ENCODE results near the gene C2CD2. TPM values are rescaled to one million over a fixed set of nuclear protein-coding genes. Genes with fewer than 3 reads are reported as not detected.
A peak's percentile ranks its signal among the peaks of the same experiment; 100 is the strongest.

The C2CD2 gene
- total RNA-seq, 3 donors from 2014 or later: 37.0 to 73.8 (median 41.6) TPM

DNA sequence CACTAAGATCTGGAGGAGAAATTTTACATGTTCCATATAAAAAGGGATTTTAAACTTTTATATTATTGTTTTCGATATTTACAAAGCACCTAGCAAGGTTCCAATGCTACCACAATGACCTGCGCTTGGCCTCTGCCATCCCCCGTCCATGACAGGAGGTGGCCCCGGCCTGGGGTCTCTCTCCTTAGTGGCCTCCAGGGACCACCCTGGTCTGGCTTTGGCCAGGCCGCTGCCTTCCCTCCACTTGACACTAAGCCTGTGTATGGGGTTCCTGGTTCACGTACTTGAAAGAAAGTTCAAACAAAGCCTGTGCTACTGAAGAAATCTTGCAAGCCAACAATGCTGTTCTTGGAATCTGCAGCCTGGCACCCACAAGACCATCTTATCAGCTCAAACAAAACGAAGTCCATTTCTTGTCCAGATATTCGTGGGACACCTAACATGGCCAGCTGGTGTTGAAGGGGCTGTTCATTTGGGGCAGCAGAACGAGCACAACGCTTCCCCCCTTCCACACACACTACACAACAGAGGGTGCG, 87.5 kb downstream of the C2CD2 start:
- H3K27me3 ChIP-seq: no peaks in the 10 kb centered on the region
- DNase-seq (ENCODE audit: low spot score in 2 of 2): no peak
- no peaks in the 10 kb centered on the region for H3K4me1 ChIP-seq
- H3K36me3 ChIP-seq: no peaks in the 10 kb centered on the region
- H3K4me3 ChIP-seq: no peak overlapping the region
- TF ChIP-seq CTCF (IDR thresholded peaks at IDR 0.05) (no peak), POLR2A (IDR thresholded peaks at IDR 0.05) (no peak), POLR2AphosphoS5 (IDR thresholded peaks at IDR 0.05) (no peak)
- intact Hi-C loops (cut with DNase I; ENCODE audit: low total_unique reads): no loop called here
- H3K27ac ChIP-seq: no peak overlapping the region
- no peaks in the 10 kb centered on the region for H3K9me3 ChIP-seq

- no peak for TF ChIP-seq CTCF (IDR thresholded peaks at IDR 0.05)
- TF ChIP-seq POLR2A (IDR thresholded peaks at IDR 0.05): no peak
- no peak for TF ChIP-seq POLR2AphosphoS5 (IDR thresholded peaks at IDR 0.05)
- Histone ChIP-seq H3K27me3 (no peaks in the 10 kb centered on the region), H3K9me3 (no peaks in the 10 kb centered on the region), H3K27ac (no peak overlapping the region), H3K4me1 (no peaks in the 10 kb centered on the region), H3K36me3 (no peaks in the 10 kb centered on the region), H3K4me3 (no peak overlapping the region)
- peak in 1 of 2 donors; percentile 24 for DNase-seq (ENCODE audit: low spot score in 2 of 2)
- intact Hi-C loops (cut with DNase I; ENCODE audit: low total_unique reads): no loop called here
Observed at GRCh38 chr21:41865002-41865777, 88.6 kb downstream of the C2CD2 start.

DNA sequence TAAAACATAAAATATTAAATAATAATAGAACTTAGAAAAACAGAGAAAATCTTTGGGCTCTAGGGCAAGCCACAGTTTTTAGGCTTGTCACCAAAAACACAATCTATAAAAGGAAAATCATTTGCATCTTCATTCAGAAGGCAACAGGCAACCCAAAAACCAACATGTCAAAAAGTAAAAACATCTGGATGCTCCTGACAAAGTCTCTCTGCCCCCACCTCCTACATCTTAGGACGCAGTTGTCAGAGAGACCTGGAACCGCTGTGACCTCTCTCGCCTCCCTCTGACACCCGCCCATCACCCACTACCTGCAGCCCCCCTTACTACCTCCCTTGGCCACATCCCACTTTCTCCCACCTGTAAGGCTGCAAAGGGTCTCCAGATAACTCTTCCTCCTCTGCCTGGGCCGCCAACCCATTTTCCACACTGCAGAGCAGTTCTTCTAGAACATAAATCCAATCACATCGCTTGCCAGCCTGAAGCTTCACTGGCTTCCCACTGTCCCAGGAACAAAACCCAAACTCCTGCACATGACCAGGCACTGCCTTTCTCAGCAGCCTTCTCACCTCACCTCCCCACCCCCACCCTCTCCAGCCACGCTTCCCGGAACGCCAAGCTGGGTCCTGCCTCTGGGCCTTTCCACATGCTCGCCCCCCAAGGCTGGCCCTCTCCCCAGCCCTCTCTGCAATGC, 89.4 kb downstream of the C2CD2 start:
- intact Hi-C loops (cut with DNase I; ENCODE audit: low total_unique reads): no loop called here
- DNase-seq (ENCODE audit: low spot score in 2 of 2): no peak
- H3K9me3 ChIP-seq: no peaks in the 10 kb centered on the region
- no peaks in the 10 kb centered on the region for H3K4me1 ChIP-seq
- H3K27ac ChIP-seq: no peak overlapping the region
- H3K36me3 ChIP-seq: no peaks in the 10 kb centered on the region
- H3K27me3 ChIP-seq: no peaks in the 10 kb centered on the region
- H3K4me3 ChIP-seq: no peak overlapping the region
- no peak for TF ChIP-seq CTCF (IDR thresholded peaks at IDR 0.05)
- TF ChIP-seq POLR2A (IDR thresholded peaks at IDR 0.05): no peak
- TF ChIP-seq POLR2AphosphoS5 (IDR thresholded peaks at IDR 0.05): no peak

DNA sequence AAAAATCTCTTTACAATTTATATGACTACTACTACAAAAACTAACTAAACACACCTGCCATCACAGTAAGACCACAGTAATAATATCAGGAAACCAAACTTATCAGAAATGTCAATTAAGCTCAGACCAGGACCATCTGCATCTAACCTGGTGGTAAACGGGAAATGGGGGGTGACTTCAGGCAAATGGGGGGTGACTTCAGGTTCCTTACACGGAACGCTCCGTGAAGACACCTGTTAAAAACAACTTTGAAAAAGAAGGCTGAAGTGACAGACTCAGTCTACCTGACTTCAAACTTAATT, 90.4 kb downstream of the C2CD2 start:
- Histone ChIP-seq H3K4me3 (no peak overlapping the region), H3K9me3 (no peaks in the 10 kb centered on the region), H3K4me1 (no peaks in the 10 kb centered on the region), H3K36me3 (no peaks in the 10 kb centered on the region), H3K27me3 (no peaks in the 10 kb centered on the region), H3K27ac (no peak overlapping the region)
- DNase-seq (ENCODE audit: low spot score in 2 of 2): no peak
- TF ChIP-seq POLR2A (IDR thresholded peaks at IDR 0.05) (no peak), POLR2AphosphoS5 (IDR thresholded peaks at IDR 0.05) (no peak), CTCF (IDR thresholded peaks at IDR 0.05) (no peak)
- intact Hi-C loops (cut with DNase I; ENCODE audit: low total_unique reads): no loop called here

DNA sequence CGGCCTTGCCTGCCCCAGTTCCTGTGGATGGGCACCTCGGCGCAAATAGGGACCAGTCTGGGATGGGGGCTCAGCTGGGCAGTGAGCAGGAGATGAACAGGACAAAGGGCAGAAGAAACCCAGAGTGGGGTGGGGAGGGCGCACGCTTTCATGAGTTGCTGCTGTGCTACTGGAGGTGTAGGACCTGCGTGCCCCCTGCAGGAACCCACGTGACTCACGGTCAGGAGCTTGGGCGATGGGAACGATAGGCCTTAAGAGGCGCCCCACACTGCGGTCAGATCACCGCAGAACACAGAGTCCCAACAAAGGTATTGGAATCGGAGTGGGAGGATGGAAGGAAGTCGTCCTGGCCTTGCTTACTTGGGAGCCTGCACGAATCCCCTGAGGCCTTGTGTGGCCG, 91.8 kb downstream of the C2CD2 start:
- Histone ChIP-seq H3K4me1 (no peaks in the 10 kb centered on the region), H3K9me3 (no peaks in the 10 kb centered on the region), H3K4me3 (no peak overlapping the region), H3K27me3 (no peaks in the 10 kb centered on the region), H3K27ac (no peak overlapping the region), H3K36me3 (no peaks in the 10 kb centered on the region)
- TF ChIP-seq CTCF (IDR thresholded peaks at IDR 0.05): no peak
- TF ChIP-seq POLR2AphosphoS5 (IDR thresholded peaks at IDR 0.05): no peak
- no peak for TF ChIP-seq POLR2A (IDR thresholded peaks at IDR 0.05)
- intact Hi-C loops (cut with DNase I; ENCODE audit: low total_unique reads): no loop called here
- no peak for DNase-seq (ENCODE audit: low spot score in 2 of 2)

All from breast epithelium (tissue), 4 donors.